Prostate gland (tissue), 2 donors: ENCODE results near the gene RFNG.

ENCODE experiments used
- POLR2A ChIP-seq: fragments of 450-650 bp; IDR thresholded peaks from one replicate; pipeline ENCODE4 v1.6.1; 2016; ENCODE audit warnings: antibody characterized with exemption, mild to moderate bottlenecking
- POLR2AphosphoS5 ChIP-seq: sonication (generic); formaldehyde crosslinking; IDR thresholded peaks from one replicate; pipeline ENCODE4 v1.6.1; 2017; ENCODE audit warnings: antibody characterized with exemption
- TF ChIP-seq, protein P1 (sequence below), 4 experiments: fragments of 200-600 bp in 2 of 4; fragments of 450-650 bp in 2 of 4; sonication (generic) in 2 of 4; IDR thresholded peaks; 1 replicate in 3 of 4; 2 replicates in 1 of 4; pipeline ENCODE4 v1.5.1; 2016 to 2019; ENCODE audit warnings: antibody characterized with exemption in 4 of 4, mild to moderate bottlenecking in 2 of 4, moderate library complexity in 2 of 4

DNA sequence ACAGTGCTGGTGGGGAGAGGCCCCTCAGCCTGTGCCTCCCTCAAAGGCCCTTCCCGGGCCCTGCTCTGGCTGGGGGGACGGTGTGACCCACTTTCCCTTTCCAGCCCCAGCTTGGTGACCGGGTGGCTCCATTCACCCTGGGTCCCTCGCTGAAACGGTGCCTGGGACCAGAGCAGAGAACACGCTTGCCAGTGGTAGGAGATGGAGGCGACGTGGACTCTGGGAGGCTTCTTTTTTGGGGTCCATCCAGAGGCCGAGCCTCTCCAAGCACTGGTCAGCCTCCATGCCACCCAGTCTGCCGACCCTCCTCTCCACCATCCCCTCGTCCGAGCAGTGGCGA, 36.7 kb downstream of the RFNG start:
- TF ChIP-seq, protein P1, sequence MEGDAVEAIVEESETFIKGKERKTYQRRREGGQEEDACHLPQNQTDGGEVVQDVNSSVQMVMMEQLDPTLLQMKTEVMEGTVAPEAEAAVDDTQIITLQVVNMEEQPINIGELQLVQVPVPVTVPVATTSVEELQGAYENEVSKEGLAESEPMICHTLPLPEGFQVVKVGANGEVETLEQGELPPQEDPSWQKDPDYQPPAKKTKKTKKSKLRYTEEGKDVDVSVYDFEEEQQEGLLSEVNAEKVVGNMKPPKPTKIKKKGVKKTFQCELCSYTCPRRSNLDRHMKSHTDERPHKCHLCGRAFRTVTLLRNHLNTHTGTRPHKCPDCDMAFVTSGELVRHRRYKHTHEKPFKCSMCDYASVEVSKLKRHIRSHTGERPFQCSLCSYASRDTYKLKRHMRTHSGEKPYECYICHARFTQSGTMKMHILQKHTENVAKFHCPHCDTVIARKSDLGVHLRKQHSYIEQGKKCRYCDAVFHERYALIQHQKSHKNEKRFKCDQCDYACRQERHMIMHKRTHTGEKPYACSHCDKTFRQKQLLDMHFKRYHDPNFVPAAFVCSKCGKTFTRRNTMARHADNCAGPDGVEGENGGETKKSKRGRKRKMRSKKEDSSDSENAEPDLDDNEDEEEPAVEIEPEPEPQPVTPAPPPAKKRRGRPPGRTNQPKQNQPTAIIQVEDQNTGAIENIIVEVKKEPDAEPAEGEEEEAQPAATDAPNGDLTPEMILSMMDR (IDR thresholded peaks at IDR 0.05), result no peak
- TF ChIP-seq POLR2A (no peak), POLR2AphosphoS5 (no peak)
